Hematopoietic multipotent progenitor cell treated with erythropoietin and hydrocortisone succinate and interleukin-3 and kit ligand, for 6 days (in vitro differentiated cells): Measurements from ENCODE around the gene KIAA1671.

Experiments
- DNase-seq: peaks from one replicate; pipeline ENCODE4 v3.0.0-alpha.2; 2015

The KIAA1671 gene

GRCh38 chr22:25018009-25018408, 65.5 kb downstream of the KIAA1671 start:
- no peak for DNase-seq

- DNase-seq, result no peak
Observed at GRCh38 chr22:25019427-25020184, 67.1 kb downstream of the KIAA1671 start.

- no peak for DNase-seq
Observed at GRCh38 chr22:25021409-25021808, 68.9 kb downstream of the KIAA1671 start.

GRCh38 chr22:25021976-25022711, 69.6 kb downstream of the KIAA1671 start:
- DNase-seq, result no peak

- no peak for DNase-seq
Observed at GRCh38 chr22:25023879-25024278, 71.4 kb downstream of the KIAA1671 start.

- DNase-seq, result no peak
Observed at GRCh38 chr22:25024895-25025294, 72.4 kb downstream of the KIAA1671 start.

- no peak for DNase-seq
Observed at GRCh38 chr22:25025491-25026400, 73.2 kb downstream of the KIAA1671 start.

GRCh38 chr22:25027043-25027906, 74.8 kb downstream of the KIAA1671 start:
- no peak for DNase-seq

- DNase-seq, result peak; percentile 36
Observed at GRCh38 chr22:25027959-25028840, 75.7 kb downstream of the KIAA1671 start.

GRCh38 chr22:25028841-25029141, 76.3 kb downstream of the KIAA1671 start:
- no peak for DNase-seq

GRCh38 chr22:25029181-25029580, 76.7 kb downstream of the KIAA1671 start:
- no peak for DNase-seq

- DNase-seq, result no peak
Observed at GRCh38 chr22:25030636-25031035, 78.1 kb downstream of the KIAA1671 start.

GRCh38 chr22:25032066-25032465, 79.5 kb downstream of the KIAA1671 start:
- no peak for DNase-seq

GRCh38 chr22:25035715-25036114, 83.2 kb downstream of the KIAA1671 start:
- DNase-seq, result no peak

GRCh38 chr22:25038239-25038638, 85.7 kb downstream of the KIAA1671 start:
- no peak for DNase-seq

- DNase-seq, result no peak
Observed at GRCh38 chr22:25038771-25039170, 86.3 kb downstream of the KIAA1671 start.

- DNase-seq, result no peak
Observed at GRCh38 chr22:25039255-25039654, 86.7 kb downstream of the KIAA1671 start.

GRCh38 chr22:25039754-25040153, 87.2 kb downstream of the KIAA1671 start:
- no peak for DNase-seq

- no peak for DNase-seq
Observed at GRCh38 chr22:25045159-25045558, 92.6 kb downstream of the KIAA1671 start.

- no peak for DNase-seq
Observed at GRCh38 chr22:25048071-25048470, 95.6 kb downstream of the KIAA1671 start.
